Activated CD8-positive, alpha-beta memory T cell treated with anti-CD3 and anti-CD28 coated beads, Interleukin-2, amount 50 U/mL, for 4 hours (primary cell): ENCODE results near the gene PLXNC1.
A peak's percentile ranks its signal among the peaks of the same experiment; 100 is the strongest.

Experiments
- DNase-seq: peaks from one replicate; pipeline ENCODE4 v3.0.0-alpha.2; 2020

Gene PLXNC1

GRCh38 chr12:94135896-94136295 lies 12.5 kb upstream of the PLXNC1 start:
- DNase-seq = no peak

- DNase-seq = no peak
Observed at GRCh38 chr12:94139816-94140215, 8.6 kb upstream of the PLXNC1 start.

GRCh38 chr12:94140556-94140955 lies 7.8 kb upstream of the PLXNC1 start:
- peak; percentile 45 for DNase-seq

- DNase-seq = no peak
Observed at GRCh38 chr12:94141004-94141764, 7.2 kb upstream of the PLXNC1 start.

- no peak for DNase-seq
Observed at GRCh38 chr12:94141892-94142291, 6.5 kb upstream of the PLXNC1 start.

GRCh38 chr12:94143438-94143837 lies 4.9 kb upstream of the PLXNC1 start:
- DNase-seq = no peak

GRCh38 chr12:94143951-94144350 lies 4.4 kb upstream of the PLXNC1 start:
- no peak for DNase-seq

GRCh38 chr12:94144781-94145180 lies 3.6 kb upstream of the PLXNC1 start:
- DNase-seq = no peak

GRCh38 chr12:94145191-94145983 lies 3.0 kb upstream of the PLXNC1 start:
- DNase-seq = no peak

GRCh38 chr12:94146166-94146936 lies 2.0 kb upstream of the PLXNC1 start:
- no peak for DNase-seq

- no peak for DNase-seq
Observed at GRCh38 chr12:94147387-94147990, 888 bp upstream of the PLXNC1 start.

- DNase-seq = no peak
Observed at GRCh38 chr12:94148739-94149118, 352 bp downstream of the PLXNC1 start.

GRCh38 chr12:94149119-94149780 lies 873 bp downstream of the PLXNC1 start:
- peak; percentile 51 for DNase-seq

- no peak for DNase-seq
Observed at GRCh38 chr12:94149781-94150239, 1.4 kb downstream of the PLXNC1 start.

- DNase-seq = peak; percentile 52
Observed at GRCh38 chr12:94150240-94151121, 2.1 kb downstream of the PLXNC1 start.

- DNase-seq = no peak
Observed at GRCh38 chr12:94151582-94151981, 3.2 kb downstream of the PLXNC1 start.

GRCh38 chr12:94152292-94153078 lies 4.1 kb downstream of the PLXNC1 start:
- DNase-seq = no peak

- no peak for DNase-seq
Observed at GRCh38 chr12:94157181-94157580, 8.8 kb downstream of the PLXNC1 start.

- no peak for DNase-seq
Observed at GRCh38 chr12:94157981-94158411, 9.6 kb downstream of the PLXNC1 start.

- no peak for DNase-seq
Observed at GRCh38 chr12:94158666-94159065, 10.3 kb downstream of the PLXNC1 start.
